IMR-90 (cell line): ENCODE measurements around the gene SLC10A6.

Experiments used
- CEBPB ChIP-seq: IDR thresholded peaks from 2 replicates; pipeline ENCODE4 v1.6.1; 2012; ENCODE audit warnings: low read depth, low read length, improper control_type of control experiment
- CTCF ChIP-seq: conservative IDR thresholded peaks from 2 replicates; pipeline ENCODE4 v1.5.1; 2012; ENCODE audit warnings: mild to moderate bottlenecking, low read depth, low read length, improper control_type of control experiment
- ELK1 ChIP-seq: fragments of 150-350 bp; IDR thresholded peaks from 2 replicates; pipeline ENCODE4 v1.6.1; 2016; ENCODE audit warnings: low read depth, mild to moderate bottlenecking, low read length, moderate library complexity, borderline replicate concordance
- MAFK ChIP-seq: IDR thresholded peaks from 2 replicates; pipeline ENCODE4 v1.6.1; 2012; ENCODE audit warnings: low read depth, low read length, improper control_type of control experiment
- POLR2A ChIP-seq: IDR thresholded peaks from 2 replicates; pipeline ENCODE4 v1.6.1; 2012; ENCODE audit warnings: mild to moderate bottlenecking, low read depth, low read length
- RAD21 ChIP-seq: IDR thresholded peaks from 2 replicates; pipeline ENCODE4 v1.6.1; 2012; ENCODE audit warnings: low read length, improper control_type of control experiment
- RCOR1 ChIP-seq: IDR thresholded peaks from 2 replicates; pipeline ENCODE4 v1.6.1; 2012; ENCODE audit warnings: mild to moderate bottlenecking, low read length, improper control_type of control experiment; ENCODE audit not compliant: insufficient replicate concordance
- RFX5 ChIP-seq: IDR thresholded peaks from 2 replicates; pipeline ENCODE4 v1.8.0; 2012; ENCODE audit warnings: low read depth, mild to moderate bottlenecking, low read length, moderate library complexity
- USF2 ChIP-seq: fragments of 150-350 bp; IDR thresholded peaks from 2 replicates; pipeline ENCODE4 v1.6.1; 2017; ENCODE audit warnings: mild to moderate bottlenecking, antibody characterized with exemption, low read length, low read depth

- TF ChIP-seq CTCF (no peak), CEBPB (no peak), USF2 (no peak), RAD21 (no peak), POLR2A (no peak), RCOR1 (no peak), RFX5 (no peak), ELK1 (no peak), MAFK (no peak)
These were observed 23.7 kb downstream of the SLC10A6 start for GRCh38 chr4:86825511-86825910.
